ENCODE data around the gene AHSA1. TPM values are rescaled to one million over a fixed set of nuclear protein-coding genes. Genes with fewer than 3 reads are reported as not detected.

Gene AHSA1
- total and polyA plus RNA-seq, 9 donors: 57.3 to 205 (median 96.6) TPM

DNA sequence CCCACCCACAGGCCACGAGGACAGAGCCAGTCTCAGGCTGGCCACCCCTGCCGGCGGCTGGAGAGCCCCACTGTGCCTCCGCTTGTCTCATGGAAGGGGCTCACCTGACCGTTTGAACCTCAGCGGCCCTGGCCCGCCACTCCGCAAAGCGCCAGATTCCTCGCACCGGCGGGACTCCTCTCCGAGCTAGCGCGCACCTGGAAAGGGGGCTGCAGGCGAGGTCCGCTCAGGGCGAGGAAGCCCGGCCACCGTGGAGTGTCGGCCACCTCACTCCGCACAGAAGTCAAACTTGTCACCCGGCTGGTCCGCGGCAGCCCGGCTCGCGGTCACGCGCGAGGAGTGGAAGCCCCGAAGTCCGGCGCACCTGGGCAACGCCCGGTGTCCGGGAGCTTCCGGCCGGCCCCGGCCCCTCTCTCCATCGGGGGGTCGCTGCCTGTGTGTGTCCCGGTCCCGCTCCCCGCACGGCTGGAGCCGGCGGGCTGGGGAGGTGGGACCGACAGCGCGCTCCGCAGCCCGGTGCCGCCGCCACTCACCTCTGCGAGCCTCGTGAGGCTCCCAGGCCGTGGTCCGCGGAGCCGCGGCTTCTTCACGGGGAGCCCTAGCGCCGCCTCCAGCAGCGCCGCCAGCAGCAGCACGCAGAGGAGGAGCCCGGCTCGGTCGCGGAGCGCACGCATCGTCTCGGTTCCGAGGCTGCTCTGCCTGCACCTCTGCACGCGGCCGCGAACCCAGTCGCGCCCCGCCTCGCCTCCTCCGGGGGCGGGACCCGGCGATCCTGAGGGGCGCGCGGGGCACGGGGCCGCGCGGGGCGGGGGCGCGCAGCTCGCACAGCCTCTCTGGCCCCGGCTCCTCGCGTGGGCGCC, 40.5 kb downstream of the AHSA1 start, which contains the start of gene ISM2:
ISM2 (minus strand) TSS at position 697 of the 860 bp plus-strand sequence; CDS start at position 674, 23 bp downstream.
- TF ChIP-seq, protein P1, sequence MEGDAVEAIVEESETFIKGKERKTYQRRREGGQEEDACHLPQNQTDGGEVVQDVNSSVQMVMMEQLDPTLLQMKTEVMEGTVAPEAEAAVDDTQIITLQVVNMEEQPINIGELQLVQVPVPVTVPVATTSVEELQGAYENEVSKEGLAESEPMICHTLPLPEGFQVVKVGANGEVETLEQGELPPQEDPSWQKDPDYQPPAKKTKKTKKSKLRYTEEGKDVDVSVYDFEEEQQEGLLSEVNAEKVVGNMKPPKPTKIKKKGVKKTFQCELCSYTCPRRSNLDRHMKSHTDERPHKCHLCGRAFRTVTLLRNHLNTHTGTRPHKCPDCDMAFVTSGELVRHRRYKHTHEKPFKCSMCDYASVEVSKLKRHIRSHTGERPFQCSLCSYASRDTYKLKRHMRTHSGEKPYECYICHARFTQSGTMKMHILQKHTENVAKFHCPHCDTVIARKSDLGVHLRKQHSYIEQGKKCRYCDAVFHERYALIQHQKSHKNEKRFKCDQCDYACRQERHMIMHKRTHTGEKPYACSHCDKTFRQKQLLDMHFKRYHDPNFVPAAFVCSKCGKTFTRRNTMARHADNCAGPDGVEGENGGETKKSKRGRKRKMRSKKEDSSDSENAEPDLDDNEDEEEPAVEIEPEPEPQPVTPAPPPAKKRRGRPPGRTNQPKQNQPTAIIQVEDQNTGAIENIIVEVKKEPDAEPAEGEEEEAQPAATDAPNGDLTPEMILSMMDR (IDR thresholded peaks at IDR 0.05): no peak
- peak in 2 of 5 donors; percentile 40 to 58 for DNase-seq
- no peaks in the 10 kb centered on the region for H3K36me3 ChIP-seq
- H3K4me1 ChIP-seq (ENCODE audit: insufficient read depth): peaks cover 7% of the 10 kb centered on the region
- no peaks in the 10 kb centered on the region for H3K27me3 ChIP-seq
- 2 to 6% (median 4%) methylated on average over 44 to 104 of the region's 104 CpGs for WGBS, 3 donors
- no peak within 1 kb of the TSS for H3K27ac ChIP-seq
- no peaks in the 10 kb centered on the region for H3K9me3 ChIP-seq
- intact Hi-C loops (cut with DNase I): no loop called here
- H3K4me3 ChIP-seq: peak within 1 kb of the TSS; percentile 34

DNA sequence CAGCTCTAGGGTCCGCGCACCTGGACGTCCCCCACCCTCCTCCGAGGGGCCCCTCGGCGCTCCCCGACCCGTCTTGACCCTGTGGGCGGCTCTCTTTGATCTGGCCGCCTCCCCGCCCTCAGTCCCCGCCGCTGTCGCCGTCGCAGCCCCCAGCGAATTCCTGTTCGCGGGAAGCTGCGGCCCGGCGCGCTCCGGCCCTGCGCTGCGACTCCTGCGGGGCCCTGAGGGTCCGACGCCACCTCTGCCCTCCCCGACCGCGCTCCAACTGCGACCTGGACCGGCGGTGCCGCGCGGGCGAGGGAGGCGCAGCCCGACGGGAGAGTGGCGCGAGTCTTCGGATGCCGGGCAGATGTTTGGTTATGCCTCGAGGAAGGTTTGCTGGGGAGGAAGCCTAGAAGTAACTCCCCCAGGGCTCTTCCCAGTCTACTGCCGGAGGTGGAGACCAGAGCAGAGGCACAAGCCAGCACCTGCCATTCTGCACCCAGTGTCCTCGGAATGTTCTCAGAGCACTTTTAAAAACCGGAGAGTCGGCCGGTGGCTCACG, 41.2 kb downstream of the AHSA1 start:
- H3K36me3 ChIP-seq: no peaks in the 10 kb centered on the region
- H3K9me3 ChIP-seq: no peaks in the 10 kb centered on the region
- no peak overlapping the region for H3K27ac ChIP-seq
- H3K4me1 ChIP-seq (ENCODE audit: insufficient read depth): peaks cover 7% of the 10 kb centered on the region
- WGBS, 3 donors: 2 to 9% (median 5%) methylated on average over 21 to 53 of the region's 53 CpGs
- no peaks in the 10 kb centered on the region for H3K27me3 ChIP-seq
- intact Hi-C loops (cut with DNase I): no loop called here
- peak overlapping the region; percentile 34 for H3K4me3 ChIP-seq
- TF ChIP-seq POLR2A (IDR thresholded peaks at IDR 0.05): no peak
- TF ChIP-seq EP300 (IDR thresholded peaks at IDR 0.05): no peak
- TF ChIP-seq, protein P1 (IDR thresholded peaks at IDR 0.05): no peak
- no peak for DNase-seq

DNA sequence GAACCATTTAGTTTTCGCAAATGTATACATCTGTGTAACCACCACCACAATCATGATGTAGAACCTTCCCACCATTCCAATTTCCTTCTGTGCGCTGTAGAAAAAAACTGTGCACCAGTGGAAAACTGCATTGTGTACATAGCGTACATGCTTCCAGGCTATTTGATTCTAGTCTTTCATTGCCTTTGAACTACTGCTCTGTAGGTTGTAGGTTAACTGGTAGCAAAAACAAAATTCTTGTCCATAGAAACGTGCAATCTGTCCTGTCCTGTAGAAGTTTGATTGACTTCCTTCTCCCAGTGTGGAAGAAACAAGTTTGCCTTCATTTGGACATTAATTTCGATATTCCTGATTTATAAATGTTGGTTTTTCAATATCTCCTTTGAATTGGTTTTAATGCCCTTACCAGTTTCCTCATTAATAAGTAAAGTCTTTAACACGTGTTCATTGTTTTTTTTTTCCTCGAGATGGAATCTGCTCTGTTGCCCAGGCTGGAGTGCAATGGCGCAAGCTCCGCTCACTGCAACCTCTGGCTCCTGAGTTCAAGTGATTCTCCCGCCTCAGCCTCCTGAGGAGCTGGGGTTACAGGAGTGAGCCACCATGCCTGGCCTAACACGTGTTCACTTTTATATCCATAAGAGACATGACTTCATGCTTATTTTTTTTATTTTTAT, 44.4 kb downstream of the AHSA1 start:
- no peak for TF ChIP-seq POLR2A (IDR thresholded peaks at IDR 0.05)
- Histone ChIP-seq H3K9me3 (no peaks in the 10 kb centered on the region), H3K4me3 (no peak overlapping the region), H3K27ac (no peak overlapping the region), H3K27me3 (no peaks in the 10 kb centered on the region), H3K36me3 (no peaks in the 10 kb centered on the region), H3K4me1 (ENCODE audit: insufficient read depth) (peaks cover 7% of the 10 kb centered on the region)
- WGBS, 3 donors: 72 to 78% (median 75%) methylated on average over 11 of the region's 11 CpGs
- DNase-seq: no peak
- intact Hi-C loops (cut with DNase I): no loop called here

DNA sequence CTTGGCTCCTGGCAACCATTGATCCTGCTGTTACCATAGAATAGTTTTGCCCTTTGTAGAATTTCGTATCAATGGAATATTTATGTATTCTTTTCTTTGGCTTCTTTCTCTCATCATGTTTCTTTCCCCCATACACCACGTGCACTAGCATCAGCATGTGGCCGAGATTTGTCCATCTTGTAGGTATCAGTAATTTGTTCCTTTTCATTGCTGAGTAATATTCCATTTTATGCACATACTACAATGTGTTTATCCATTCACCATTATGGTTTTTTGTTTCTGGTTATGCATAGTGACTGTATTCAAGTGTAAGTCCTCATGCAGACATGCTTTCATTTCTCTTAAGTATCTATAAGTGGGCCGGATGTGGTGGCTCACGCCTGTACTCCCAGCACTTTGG, 45.2 kb downstream of the AHSA1 start:
- Histone ChIP-seq H3K27me3 (no peaks in the 10 kb centered on the region), H3K4me3 (no peak overlapping the region), H3K4me1 (ENCODE audit: insufficient read depth) (peaks cover 5% of the 10 kb centered on the region), H3K27ac (no peak overlapping the region), H3K36me3 (no peaks in the 10 kb centered on the region), H3K9me3 (no peaks in the 10 kb centered on the region)
- TF ChIP-seq POLR2A (IDR thresholded peaks at IDR 0.05): no peak
- TF ChIP-seq EP300 (IDR thresholded peaks at IDR 0.05): no peak
- TF ChIP-seq, protein P1 (IDR thresholded peaks at IDR 0.05): no peak
- no peak for DNase-seq
- 96 to 97% (median 97%) methylated on average over 5 of the region's 5 CpGs for WGBS, 3 donors
- intact Hi-C loops (cut with DNase I): no loop called here
